GM23338 (cell line): ENCODE data around the gene CENPP. TPM values are rescaled to one million over a fixed set of nuclear protein-coding genes. Genes with fewer than 3 reads are reported as not detected.

ENCODE experiments used
- ATAC-seq: fragments of 200-7000 bp; cut with Tn5 transposase; 3 replicates; pipeline ENCODE4 v1.9.1; 2020
- DNase-seq: peaks from one replicate; pipeline ENCODE4 v3.0.0-alpha.2; 2015; ENCODE audit warnings: low spot score
- H2AFZ ChIP-seq: fragments of 200-600 bp; sonication (generic); 2 replicates; pipeline ENCODE4 v1.8.0; 2016; ENCODE audit warnings: antibody characterized with exemption, mild to moderate bottlenecking, moderate library complexity
- H3F3A ChIP-seq: fragments of 200-600 bp; sonication (generic); replicated peaks from 2 replicates; pipeline ENCODE4 v1.8.0; 2017; ENCODE audit warnings: antibody characterized with exemption, mixed run types, low read depth
- H3K27ac ChIP-seq: fragments of 200-600 bp; sonication (generic); 2 replicates; pipeline ENCODE4 v1.6.1; 2016; ENCODE audit warnings: low read depth
- H3K27me3 ChIP-seq: fragments of 200-600 bp; sonication (generic); 2 replicates; pipeline ENCODE4 v1.8.0; 2016; ENCODE audit warnings: mild to moderate bottlenecking, mixed run types, moderate library complexity; ENCODE audit not compliant: insufficient read depth
- H3K36me3 ChIP-seq: fragments of 200-600 bp; sonication (generic); 2 replicates; pipeline ENCODE4 v1.8.0; 2016; ENCODE audit warnings: mild to moderate bottlenecking; ENCODE audit not compliant: insufficient read depth
- H3K4me1 ChIP-seq: fragments of 200-600 bp; sonication (generic); 2 replicates; pipeline ENCODE4 v1.8.0; 2016; ENCODE audit warnings: mild to moderate bottlenecking, moderate library complexity; ENCODE audit not compliant: insufficient read depth
- H3K4me2 ChIP-seq: fragments of 200-600 bp; sonication (generic); 2 replicates; pipeline ENCODE4 v1.7.1; 2017; ENCODE audit warnings: mixed run types
- H3K4me3 ChIP-seq: fragments of 200-600 bp; sonication (generic); 2 replicates; pipeline ENCODE4 v1.6.1; 2016; ENCODE audit warnings: mixed run types
- H3K79me2 ChIP-seq: fragments of 200-600 bp; sonication (generic); replicated peaks from 2 replicates; pipeline ENCODE4 v1.8.0; 2017; ENCODE audit warnings: mild to moderate bottlenecking; ENCODE audit not compliant: insufficient read depth
- H3K9me2 ChIP-seq: fragments of 200-600 bp; sonication (generic); 2 replicates; pipeline ENCODE4 v1.8.0; 2017; ENCODE audit not compliant: insufficient read depth
- H4K20me1 ChIP-seq: fragments of 200-600 bp; sonication (generic); replicated peaks from 2 replicates; pipeline ENCODE4 v1.8.0; 2017; ENCODE audit warnings: mild to moderate bottlenecking; ENCODE audit not compliant: insufficient read depth
- H3K27ac Mint-ChIP-seq: 2 replicates; pipeline ENCODE4 v1.8.0; 2020; ENCODE audit warnings: inconsistent platforms, mild to moderate bottlenecking, moderate library complexity, mixed read lengths
- H3K27me3 Mint-ChIP-seq: 3 replicates; pipeline ENCODE4 v1.8.0; 2022; ENCODE audit warnings: low read depth, mild to moderate bottlenecking, moderate library complexity, mixed read lengths, inconsistent platforms; ENCODE audit not compliant: insufficient read depth, poor library complexity
- H3K36me3 Mint-ChIP-seq: 3 replicates; pipeline ENCODE4 v1.8.0; 2021; ENCODE audit warnings: low read depth, mild to moderate bottlenecking, inconsistent platforms, moderate library complexity, mixed read lengths
- H3K4me1 Mint-ChIP-seq: 3 replicates; pipeline ENCODE4 v1.8.0; 2020; ENCODE audit warnings: mild to moderate bottlenecking, inconsistent platforms, mixed read lengths
- H3K4me3 Mint-ChIP-seq: 3 replicates; pipeline ENCODE4 v1.8.0; 2021; ENCODE audit warnings: moderate library complexity, mild to moderate bottlenecking, inconsistent platforms, mixed read lengths
- H3K9me3 Mint-ChIP-seq: 3 replicates; pipeline ENCODE4 v1.8.0; 2020; ENCODE audit warnings: moderate library complexity, mild to moderate bottlenecking, inconsistent platforms, mixed read lengths
- CREB1 ChIP-seq: fragments of 250-450 bp; sonication (Bioruptor Pico); IDR thresholded peaks from 2 replicates; pipeline ENCODE4 v1.5.0; 2020; ENCODE audit warnings: low read depth, mild to moderate bottlenecking, moderate library complexity
- CTCF ChIP-seq, 2 experiments: fragments of 200-600 bp in 1 of 2; sonication (generic) in 1 of 2; conservative IDR thresholded peaks; 2 replicates each; pipeline versions ENCODE4 v1.5.1 to v1.6.1; 2016 to 2017; ENCODE audit warnings: antibody characterized with exemption in 2 of 2, low read depth in 2 of 2, mild to moderate bottlenecking in 2 of 2, moderate library complexity in 1 of 2
- EZH2 ChIP-seq: fragments of 200-600 bp; sonication (generic); IDR thresholded peaks from one replicate; pipeline ENCODE4 v1.8.0; 2017; ENCODE audit warnings: antibody characterized with exemption, mild to moderate bottlenecking, low read depth; ENCODE audit not compliant: unreplicated experiment
- EZH2phosphoT487 ChIP-seq: fragments of 200-600 bp; sonication (generic); IDR thresholded peaks from one replicate; pipeline ENCODE4 v1.8.1; 2018; ENCODE audit warnings: antibody characterized with exemption; ENCODE audit not compliant: unreplicated experiment
- JUNB ChIP-seq: IDR thresholded peaks from one replicate; pipeline ENCODE4 v1.6.1; 2016; ENCODE audit warnings: antibody characterized with exemption; ENCODE audit not compliant: unreplicated experiment
- NANOG ChIP-seq: IDR thresholded peaks from 2 replicates; pipeline ENCODE4 v1.6.1; 2016; ENCODE audit warnings: antibody characterized with exemption, borderline replicate concordance
- POLR2AphosphoS5 ChIP-seq: IDR thresholded peaks from 2 replicates; pipeline ENCODE4 v1.6.1; 2016; ENCODE audit warnings: antibody characterized with exemption, low read depth
- REST ChIP-seq: IDR thresholded peaks from one replicate; pipeline ENCODE4 v1.6.1; 2018; ENCODE audit warnings: antibody characterized with exemption; ENCODE audit not compliant: unreplicated experiment
- STAT1 ChIP-seq: IDR thresholded peaks from one replicate; pipeline ENCODE4 v1.6.1; 2016; ENCODE audit warnings: antibody characterized with exemption; ENCODE audit not compliant: unreplicated experiment
- ZNF114 ChIP-seq: fragments of 250-450 bp; sonication (Bioruptor Pico); IDR thresholded peaks from 2 replicates; pipeline ENCODE4 v1.5.0; 2020; ENCODE audit warnings: mild to moderate bottlenecking, moderate library complexity
- ZNF331 ChIP-seq: fragments of 250-450 bp; sonication (Bioruptor Pico); IDR thresholded peaks from 2 replicates; pipeline ENCODE4 v1.5.0; 2020; ENCODE audit warnings: low read depth, mild to moderate bottlenecking, moderate library complexity
- polyA plus RNA-seq: library from polyadenylated mRNA; unstranded; fragments of >200 nt; fragmentation: Nextera tagmentation; extraction: Ambion mirVana; gene quantifications from 2 replicates; pipeline ENCODE4 v1.2.1, GENCODE V29; 2016
- total RNA-seq: library from RNA; depleted of rRNA; stranded (reverse); fragments of >200 nt; shearing (Covaris generic); gene quantifications from 2 replicates; pipeline ENCODE4 v1.2.3, GENCODE V29; 2014
- TF ChIP-seq, protein P1 (sequence below): IDR thresholded peaks from 2 replicates; pipeline ENCODE4 v1.6.1; 2016; ENCODE audit warnings: antibody characterized with exemption
- TF ChIP-seq, protein P2 (sequence below): fragments of 250-450 bp; sonication (Bioruptor Pico); IDR thresholded peaks from 2 replicates; pipeline ENCODE4 v1.5.0; 2020; ENCODE audit warnings: mild to moderate bottlenecking, moderate library complexity

CENPP gene
- total and polyA plus RNA-seq, 2 experiments from 2014 or later, result 11.0 to 12.6 TPM

GRCh38 chr9:92617951-92618510, 292.3 kb downstream of the CENPP start:
- Mint-ChIP-seq H3K9me3 (no peaks in the 10 kb centered on the region; the same call in 2 of the 3 replicates), H3K4me3 (no peak overlapping the region), H3K27ac (peak overlapping the region; percentile 56; the same call in 1 of the 2 replicates), H3K4me1 (no peaks in the 10 kb centered on the region), H3K36me3 (peaks cover 12% of the 10 kb centered on the region; the same call in 2 of the 3 replicates), H3K27me3 (no peaks in the 10 kb centered on the region)
- Histone ChIP-seq H3K4me1 (no peaks in the 10 kb centered on the region), H3K4me3 (no peak overlapping the region), H3K79me2 (no peaks in the 10 kb centered on the region), H3K9me2 (no peaks in the 10 kb centered on the region), H3K27ac (no peak overlapping the region), H3F3A (no peaks in the 10 kb centered on the region), H3K36me3 (no peaks in the 10 kb centered on the region; the same call in 1 of the 2 replicates), H2AFZ (no peak overlapping the region), H4K20me1 (peaks cover 7% of the 10 kb centered on the region), H3K4me2 (no peak overlapping the region), H3K27me3 (no peaks in the 10 kb centered on the region)
- no peak for TF ChIP-seq REST
- no peak for TF ChIP-seq ZNF114
- TF ChIP-seq, protein P1, sequence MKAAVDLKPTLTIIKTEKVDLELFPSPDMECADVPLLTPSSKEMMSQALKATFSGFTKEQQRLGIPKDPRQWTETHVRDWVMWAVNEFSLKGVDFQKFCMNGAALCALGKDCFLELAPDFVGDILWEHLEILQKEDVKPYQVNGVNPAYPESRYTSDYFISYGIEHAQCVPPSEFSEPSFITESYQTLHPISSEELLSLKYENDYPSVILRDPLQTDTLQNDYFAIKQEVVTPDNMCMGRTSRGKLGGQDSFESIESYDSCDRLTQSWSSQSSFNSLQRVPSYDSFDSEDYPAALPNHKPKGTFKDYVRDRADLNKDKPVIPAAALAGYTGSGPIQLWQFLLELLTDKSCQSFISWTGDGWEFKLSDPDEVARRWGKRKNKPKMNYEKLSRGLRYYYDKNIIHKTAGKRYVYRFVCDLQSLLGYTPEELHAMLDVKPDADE, result no peak
- no peak for TF ChIP-seq JUNB
- no peak for TF ChIP-seq ZNF331
- TF ChIP-seq STAT1, result no peak
- TF ChIP-seq CTCF (conservative IDR thresholded peaks at IDR 0.05; ENCODE audit: low read depth in 2 of 2), result no peak
- no peak for TF ChIP-seq POLR2AphosphoS5
- TF ChIP-seq EZH2, result no peak
- no peak for TF ChIP-seq NANOG
- no peak for TF ChIP-seq CREB1 (CRISPR knock-in tag)
- no peak for TF ChIP-seq EZH2phosphoT487
- TF ChIP-seq, protein P2, sequence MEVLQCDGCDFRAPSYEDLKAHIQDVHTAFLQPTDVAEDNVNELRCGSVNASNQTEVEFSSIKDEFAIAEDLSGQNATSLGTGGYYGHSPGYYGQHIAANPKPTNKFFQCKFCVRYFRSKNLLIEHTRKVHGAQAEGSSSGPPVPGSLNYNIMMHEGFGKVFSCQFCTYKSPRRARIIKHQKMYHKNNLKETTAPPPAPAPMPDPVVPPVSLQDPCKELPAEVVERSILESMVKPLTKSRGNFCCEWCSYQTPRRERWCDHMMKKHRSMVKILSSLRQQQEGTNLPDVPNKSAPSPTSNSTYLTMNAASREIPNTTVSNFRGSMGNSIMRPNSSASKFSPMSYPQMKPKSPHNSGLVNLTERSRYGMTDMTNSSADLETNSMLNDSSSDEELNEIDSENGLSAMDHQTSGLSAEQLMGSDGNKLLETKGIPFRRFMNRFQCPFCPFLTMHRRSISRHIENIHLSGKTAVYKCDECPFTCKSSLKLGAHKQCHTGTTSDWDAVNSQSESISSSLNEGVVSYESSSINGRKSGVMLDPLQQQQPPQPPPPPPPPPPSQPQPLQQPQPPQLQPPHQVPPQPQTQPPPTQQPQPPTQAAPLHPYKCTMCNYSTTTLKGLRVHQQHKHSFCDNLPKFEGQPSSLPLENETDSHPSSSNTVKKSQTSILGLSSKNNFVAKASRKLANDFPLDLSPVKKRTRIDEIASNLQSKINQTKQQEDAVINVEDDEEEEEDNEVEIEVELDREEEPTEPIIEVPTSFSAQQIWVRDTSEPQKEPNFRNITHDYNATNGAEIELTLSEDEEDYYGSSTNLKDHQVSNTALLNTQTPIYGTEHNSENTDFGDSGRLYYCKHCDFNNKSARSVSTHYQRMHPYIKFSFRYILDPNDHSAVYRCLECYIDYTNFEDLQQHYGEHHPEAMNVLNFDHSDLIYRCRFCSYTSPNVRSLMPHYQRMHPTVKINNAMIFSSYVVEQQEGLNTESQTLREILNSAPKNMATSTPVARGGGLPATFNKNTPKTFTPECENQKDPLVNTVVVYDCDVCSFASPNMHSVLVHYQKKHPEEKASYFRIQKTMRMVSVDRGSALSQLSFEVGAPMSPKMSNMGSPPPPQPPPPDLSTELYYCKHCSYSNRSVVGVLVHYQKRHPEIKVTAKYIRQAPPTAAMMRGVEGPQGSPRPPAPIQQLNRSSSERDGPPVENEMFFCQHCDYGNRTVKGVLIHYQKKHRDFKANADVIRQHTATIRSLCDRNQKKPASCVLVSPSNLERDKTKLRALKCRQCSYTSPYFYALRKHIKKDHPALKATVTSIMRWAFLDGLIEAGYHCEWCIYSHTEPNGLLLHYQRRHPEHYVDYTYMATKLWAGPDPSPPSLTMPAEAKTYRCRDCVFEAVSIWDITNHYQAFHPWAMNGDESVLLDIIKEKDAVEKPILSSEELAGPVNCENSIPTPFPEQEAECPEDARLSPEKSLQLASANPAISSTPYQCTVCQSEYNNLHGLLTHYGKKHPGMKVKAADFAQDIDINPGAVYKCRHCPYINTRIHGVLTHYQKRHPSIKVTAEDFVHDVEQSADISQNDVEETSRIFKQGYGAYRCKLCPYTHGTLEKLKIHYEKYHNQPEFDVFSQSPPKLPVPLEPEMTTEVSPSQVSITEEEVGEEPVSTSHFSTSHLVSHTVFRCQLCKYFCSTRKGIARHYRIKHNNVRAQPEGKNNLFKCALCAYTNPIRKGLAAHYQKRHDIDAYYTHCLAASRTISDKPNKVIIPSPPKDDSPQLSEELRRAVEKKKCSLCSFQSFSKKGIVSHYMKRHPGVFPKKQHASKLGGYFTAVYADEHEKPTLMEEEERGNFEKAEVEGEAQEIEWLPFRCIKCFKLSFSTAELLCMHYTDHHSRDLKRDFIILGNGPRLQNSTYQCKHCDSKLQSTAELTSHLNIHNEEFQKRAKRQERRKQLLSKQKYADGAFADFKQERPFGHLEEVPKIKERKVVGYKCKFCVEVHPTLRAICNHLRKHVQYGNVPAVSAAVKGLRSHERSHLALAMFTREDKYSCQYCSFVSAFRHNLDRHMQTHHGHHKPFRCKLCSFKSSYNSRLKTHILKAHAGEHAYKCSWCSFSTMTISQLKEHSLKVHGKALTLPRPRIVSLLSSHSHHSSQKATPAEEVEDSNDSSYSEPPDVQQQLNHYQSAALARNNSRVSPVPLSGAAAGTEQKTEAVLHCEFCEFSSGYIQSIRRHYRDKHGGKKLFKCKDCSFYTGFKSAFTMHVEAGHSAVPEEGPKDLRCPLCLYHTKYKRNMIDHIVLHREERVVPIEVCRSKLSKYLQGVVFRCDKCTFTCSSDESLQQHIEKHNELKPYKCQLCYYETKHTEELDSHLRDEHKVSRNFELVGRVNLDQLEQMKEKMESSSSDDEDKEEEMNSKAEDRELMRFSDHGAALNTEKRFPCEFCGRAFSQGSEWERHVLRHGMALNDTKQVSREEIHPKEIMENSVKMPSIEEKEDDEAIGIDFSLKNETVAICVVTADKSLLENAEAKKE, result no peak
- no peak for DNase-seq
- ATAC-seq, result no peak
